ENCODE results near the gene COBL.

COBL gene

DNA sequence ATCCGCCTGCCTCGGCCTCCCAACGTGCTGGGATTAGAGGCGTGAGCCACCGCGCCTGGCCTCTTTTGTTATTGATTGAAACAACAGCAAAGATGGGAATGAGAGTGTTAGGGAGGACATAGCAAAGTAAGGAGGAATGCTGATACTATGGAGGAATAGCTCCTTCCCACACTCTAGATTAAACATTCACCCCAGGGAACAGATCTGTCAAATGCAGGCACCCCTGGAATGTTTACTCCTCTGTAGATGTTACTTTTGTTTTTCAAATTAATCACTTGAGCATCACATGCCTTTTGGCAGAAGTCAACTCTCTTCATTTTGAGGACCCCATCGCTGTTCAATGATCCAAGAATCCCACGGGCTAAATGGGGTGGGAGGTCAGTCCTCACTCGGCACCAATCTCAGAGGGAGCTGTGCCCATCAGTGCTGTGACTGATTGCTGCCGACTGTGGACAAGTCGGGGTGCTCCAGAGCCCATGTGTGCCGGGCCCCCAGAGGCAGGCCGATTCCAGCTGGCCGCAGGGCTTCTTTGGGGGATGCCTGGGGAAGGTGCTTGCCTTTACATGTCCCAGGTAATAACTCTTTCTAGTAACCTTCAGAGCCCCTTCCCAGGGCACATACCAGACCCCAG is 10.2 kb upstream of the COBL start:
- H3K4me3 ChIP-seq (ENCODE audit: severe bottlenecking), result no peak overlapping the region
- H3K4me1 ChIP-seq (ENCODE audit: insufficient read depth, poor library complexity, severe bottlenecking), result peaks cover 14% of the 10 kb centered on the region
- no peak for TF ChIP-seq CTCF (IDR thresholded peaks at IDR 0.05; ENCODE audit: poor library complexity, severe bottlenecking)
- DNase-seq (ENCODE audit: low spot score) (no peak), ATAC-seq (ENCODE audit: low read depth) (no peak)
- H3K27ac ChIP-seq (ENCODE audit: poor library complexity, severe bottlenecking), result no peak overlapping the region
- no peaks in the 10 kb centered on the region for H3K27me3 ChIP-seq (ENCODE audit: insufficient read depth, poor library complexity, severe bottlenecking)
- H3K9me3 ChIP-seq (ENCODE audit: severe bottlenecking), result no peaks in the 10 kb centered on the region
- H3K36me3 ChIP-seq (ENCODE audit: low read depth), result no peaks in the 10 kb centered on the region

DNA sequence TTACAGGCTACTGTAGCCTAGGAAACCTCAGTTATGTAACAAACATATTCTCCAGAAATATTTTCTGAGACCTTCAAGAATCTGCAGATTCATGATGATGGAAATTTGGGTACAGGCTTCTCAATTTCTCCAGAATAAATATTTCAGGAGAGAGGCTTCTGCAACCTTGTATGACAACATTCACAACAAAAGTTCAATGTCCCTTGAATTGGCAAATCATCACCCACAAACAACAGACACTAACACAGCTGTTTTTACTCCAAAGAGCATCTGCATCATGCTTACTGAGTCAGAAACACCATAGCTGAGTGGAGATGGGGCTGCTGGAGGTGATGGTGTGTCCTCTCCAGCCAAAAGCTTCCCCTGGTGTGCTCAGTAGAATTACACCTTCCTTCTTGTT is 9.3 kb upstream of the COBL start:
- TF ChIP-seq CTCF (IDR thresholded peaks at IDR 0.05; ENCODE audit: poor library complexity, severe bottlenecking), result no peak
- Histone ChIP-seq H3K9me3 (ENCODE audit: severe bottlenecking) (no peaks in the 10 kb centered on the region), H3K4me3 (ENCODE audit: severe bottlenecking) (no peak overlapping the region), H3K27ac (ENCODE audit: poor library complexity, severe bottlenecking) (no peak overlapping the region), H3K4me1 (ENCODE audit: insufficient read depth, poor library complexity, severe bottlenecking) (peaks cover 14% of the 10 kb centered on the region), H3K27me3 (ENCODE audit: insufficient read depth, poor library complexity, severe bottlenecking) (no peaks in the 10 kb centered on the region), H3K36me3 (ENCODE audit: low read depth) (no peaks in the 10 kb centered on the region)
- no peak for ATAC-seq (ENCODE audit: low read depth)
- DNase-seq (ENCODE audit: low spot score), result no peak

GRCh38 chr7:51325261-51325676 is 8.7 kb upstream of the COBL start:
- H3K9me3 ChIP-seq (ENCODE audit: severe bottlenecking), result no peaks in the 10 kb centered on the region
- TF ChIP-seq CTCF (IDR thresholded peaks at IDR 0.05; ENCODE audit: poor library complexity, severe bottlenecking), result no peak
- H3K36me3 ChIP-seq (ENCODE audit: low read depth), result no peaks in the 10 kb centered on the region
- H3K27ac ChIP-seq (ENCODE audit: poor library complexity, severe bottlenecking), result peak overlapping the region; percentile 20
- ATAC-seq (ENCODE audit: low read depth), result no peak
- H3K27me3 ChIP-seq (ENCODE audit: insufficient read depth, poor library complexity, severe bottlenecking), result no peaks in the 10 kb centered on the region
- peaks cover 14% of the 10 kb centered on the region for H3K4me1 ChIP-seq (ENCODE audit: insufficient read depth, poor library complexity, severe bottlenecking)
- no peak overlapping the region for H3K4me3 ChIP-seq (ENCODE audit: severe bottlenecking)
- DNase-seq (ENCODE audit: low spot score), result no peak

GRCh38 chr7:51324206-51324898 is 7.7 kb upstream of the COBL start:
- no peaks in the 10 kb centered on the region for H3K27me3 ChIP-seq (ENCODE audit: insufficient read depth, poor library complexity, severe bottlenecking)
- H3K9me3 ChIP-seq (ENCODE audit: severe bottlenecking), result no peaks in the 10 kb centered on the region
- DNase-seq (ENCODE audit: low spot score) (no peak), ATAC-seq (ENCODE audit: low read depth) (peak; percentile 87)
- H3K4me1 ChIP-seq (ENCODE audit: insufficient read depth, poor library complexity, severe bottlenecking), result peaks cover 14% of the 10 kb centered on the region
- H3K27ac ChIP-seq (ENCODE audit: poor library complexity, severe bottlenecking), result peak overlapping the region; percentile 20
- TF ChIP-seq CTCF (IDR thresholded peaks at IDR 0.05; ENCODE audit: poor library complexity, severe bottlenecking), result no peak
- H3K4me3 ChIP-seq (ENCODE audit: severe bottlenecking), result no peak overlapping the region
- H3K36me3 ChIP-seq (ENCODE audit: low read depth), result no peaks in the 10 kb centered on the region

- no peak overlapping the region for H3K27ac ChIP-seq (ENCODE audit: poor library complexity, severe bottlenecking)
- ATAC-seq (ENCODE audit: low read depth) (no peak), DNase-seq (ENCODE audit: low spot score) (no peak)
- no peaks in the 10 kb centered on the region for H3K9me3 ChIP-seq (ENCODE audit: severe bottlenecking)
- H3K4me1 ChIP-seq (ENCODE audit: insufficient read depth, poor library complexity, severe bottlenecking), result peaks cover 14% of the 10 kb centered on the region
- H3K36me3 ChIP-seq (ENCODE audit: low read depth), result no peaks in the 10 kb centered on the region
- TF ChIP-seq CTCF (IDR thresholded peaks at IDR 0.05; ENCODE audit: poor library complexity, severe bottlenecking), result no peak
- H3K4me3 ChIP-seq (ENCODE audit: severe bottlenecking), result no peak overlapping the region
- no peaks in the 10 kb centered on the region for H3K27me3 ChIP-seq (ENCODE audit: insufficient read depth, poor library complexity, severe bottlenecking)
Observed at GRCh38 chr7:51321961-51322515, 5.4 kb upstream of the COBL start.
